Measurements from ENCODE around the gene RFTN1. TPM values are rescaled to one million over a fixed set of nuclear protein-coding genes. Genes with fewer than 3 reads are reported as not detected.

Gene RFTN1
- total and polyA plus RNA-seq, 2 of the 8 experiments (the other 6 are each of a cell fraction or from before 2014, with no cell fraction given): 4.6 to 6.7 TPM

DNA sequence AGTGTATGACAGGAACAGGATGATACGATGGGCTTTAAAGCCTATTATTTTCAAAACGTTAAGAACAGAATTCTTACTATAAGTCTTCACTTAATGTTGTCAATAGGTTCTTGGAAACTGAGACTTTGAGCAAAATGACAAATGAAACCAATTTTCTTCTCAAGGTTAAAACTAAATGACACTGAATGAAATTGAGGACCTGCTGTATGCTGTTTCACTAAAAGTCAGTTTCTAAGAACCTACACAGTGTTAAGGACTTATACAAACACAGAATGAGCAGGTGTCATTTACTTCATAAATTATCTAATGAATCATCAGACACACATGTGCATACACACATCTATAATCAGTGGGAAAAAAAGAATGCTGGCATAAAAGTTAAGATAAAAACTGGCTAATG is 106.9 kb downstream of the RFTN1 start (continued):
- no peak for TF ChIP-seq EGR1 (IDR thresholded peaks at IDR 0.05; ENCODE audit: borderline replicate concordance, low read depth, low read length)
- TF ChIP-seq TAF7 (optimal IDR thresholded peaks at IDR 0.05; ENCODE audit: borderline replicate concordance, low read depth, low read length): no peak
- TF ChIP-seq MAFK (IDR thresholded peaks at IDR 0.05; ENCODE audit: low read depth, low read length): no peak
- TF ChIP-seq SUZ12 (IDR thresholded peaks at IDR 0.05; ENCODE audit: low read length): no peak
- TF ChIP-seq KDM5A (IDR thresholded peaks at IDR 0.05; ENCODE audit: low read length): no peak
- no peak for TF ChIP-seq RNF2 (IDR thresholded peaks at IDR 0.05; ENCODE audit: borderline replicate concordance, low read depth, low read length, missing control alignments, poor library complexity, severe bottlenecking)
- no peak for TF ChIP-seq FOSL1 (IDR thresholded peaks at IDR 0.05; ENCODE audit: insufficient read depth, low read depth, low read length)

Data from H1 (cell line).